GM18868 (cell line): ENCODE results near the gene MBNL3.
A peak's percentile ranks its signal among the peaks of the same experiment; 100 is the strongest.

Experiments used
- ATAC-seq: cut with Tn5 transposase; IDR thresholded peaks from one replicate; pipeline ENCODE4 v1.9.1; 2021; ENCODE audit warnings: mild to moderate bottlenecking, moderate library complexity; ENCODE audit not compliant: unreplicated experiment

The MBNL3 gene

DNA sequence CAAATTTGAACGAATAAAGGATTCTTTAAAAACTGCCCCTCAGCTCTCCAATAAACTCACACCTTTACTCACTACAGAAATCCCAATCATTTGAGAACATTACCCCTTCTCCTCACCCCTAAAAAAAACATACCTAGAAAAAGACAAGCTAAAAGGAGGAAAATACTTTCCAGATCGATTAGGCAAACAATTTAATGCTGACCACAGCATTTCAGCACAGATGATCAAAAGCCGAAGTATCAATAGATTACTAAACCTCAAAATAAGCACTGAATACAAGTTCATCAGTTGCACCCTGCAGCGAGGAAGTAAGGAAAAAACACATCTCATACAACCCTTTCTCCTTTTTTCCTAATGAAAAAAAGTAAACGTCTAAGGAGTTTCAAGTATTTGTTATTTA is 65.5 kb downstream of the MBNL3 start:
- no peak for ATAC-seq

DNA sequence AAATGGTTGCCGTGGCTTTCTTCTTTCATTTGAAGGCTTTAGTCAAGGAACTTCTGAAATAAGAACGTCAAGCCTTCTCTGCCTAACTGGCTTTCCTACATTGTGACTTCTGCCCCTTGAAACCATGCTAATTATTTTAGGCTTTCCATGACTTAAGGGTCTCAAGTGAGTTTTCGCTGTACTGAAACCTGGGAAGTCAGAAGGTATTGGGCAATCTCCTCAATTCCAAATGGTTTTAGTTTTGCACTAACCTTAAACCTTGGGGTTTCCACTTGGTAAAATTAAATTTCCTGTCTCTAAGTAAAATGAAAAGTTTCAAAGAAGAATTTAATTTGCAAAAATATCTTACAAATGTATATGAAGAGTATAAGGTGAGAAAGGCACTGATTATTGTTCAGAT is 73.8 kb downstream of the MBNL3 start:
- no peak for ATAC-seq

DNA sequence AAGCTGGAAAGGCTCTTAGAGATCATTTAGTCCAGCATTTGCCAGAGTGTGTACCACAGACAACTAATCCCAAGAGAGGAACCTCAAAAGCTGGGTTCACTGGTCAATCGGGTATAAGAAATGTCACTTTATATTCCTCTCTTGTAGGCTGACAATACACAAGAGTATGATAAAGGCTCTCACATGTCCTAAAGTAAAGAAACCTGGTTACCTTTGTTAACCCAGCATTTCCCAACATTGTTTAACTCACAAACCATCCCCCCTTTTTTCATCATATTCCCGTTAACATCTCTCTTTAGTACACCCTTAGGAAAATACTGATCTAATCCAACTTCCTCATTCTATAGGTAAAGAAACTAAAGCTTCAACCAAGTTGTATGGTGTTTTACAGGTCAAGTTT is 74.4 kb downstream of the MBNL3 start:
- ATAC-seq: no peak

DNA sequence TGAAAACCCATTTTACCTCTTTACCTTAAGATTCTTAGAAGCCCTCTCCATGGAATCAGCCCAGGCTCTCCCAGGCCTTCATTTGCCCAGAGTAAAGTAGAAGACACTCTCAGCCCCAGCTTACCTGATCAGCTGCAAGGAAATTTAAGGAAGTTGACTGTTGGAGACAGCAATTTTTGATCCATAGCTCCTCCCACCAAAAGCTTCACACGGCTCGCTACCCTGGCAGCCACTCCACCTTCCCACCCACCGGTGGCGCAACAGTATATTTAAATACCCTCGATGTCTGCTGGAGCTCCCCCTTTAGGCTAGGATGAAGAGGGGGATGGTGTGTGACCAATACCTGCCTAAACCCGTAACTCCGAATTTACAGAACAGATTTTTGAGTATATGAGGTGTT is 75.4 kb downstream of the MBNL3 start:
- ATAC-seq: no peak

DNA sequence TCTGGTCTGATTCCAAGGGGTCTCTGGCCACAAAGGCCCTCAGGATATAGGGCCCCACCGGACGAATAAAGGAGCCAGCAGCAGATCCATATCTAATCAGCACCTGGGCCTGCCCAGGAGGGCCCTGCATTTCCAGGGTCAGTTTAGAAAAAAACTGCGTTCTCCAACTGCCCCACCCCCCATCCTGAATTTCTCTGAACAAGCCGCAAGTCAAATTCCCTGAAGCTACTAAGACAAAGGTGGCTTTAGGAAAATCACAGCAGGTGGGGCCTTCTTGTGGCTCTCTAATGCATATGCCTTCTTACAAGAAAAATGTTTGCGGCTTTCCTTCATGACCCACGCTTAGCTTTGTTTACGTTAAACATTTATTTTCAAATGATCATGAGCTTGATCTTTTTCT is 76.6 kb downstream of the MBNL3 start:
- no peak for ATAC-seq

DNA sequence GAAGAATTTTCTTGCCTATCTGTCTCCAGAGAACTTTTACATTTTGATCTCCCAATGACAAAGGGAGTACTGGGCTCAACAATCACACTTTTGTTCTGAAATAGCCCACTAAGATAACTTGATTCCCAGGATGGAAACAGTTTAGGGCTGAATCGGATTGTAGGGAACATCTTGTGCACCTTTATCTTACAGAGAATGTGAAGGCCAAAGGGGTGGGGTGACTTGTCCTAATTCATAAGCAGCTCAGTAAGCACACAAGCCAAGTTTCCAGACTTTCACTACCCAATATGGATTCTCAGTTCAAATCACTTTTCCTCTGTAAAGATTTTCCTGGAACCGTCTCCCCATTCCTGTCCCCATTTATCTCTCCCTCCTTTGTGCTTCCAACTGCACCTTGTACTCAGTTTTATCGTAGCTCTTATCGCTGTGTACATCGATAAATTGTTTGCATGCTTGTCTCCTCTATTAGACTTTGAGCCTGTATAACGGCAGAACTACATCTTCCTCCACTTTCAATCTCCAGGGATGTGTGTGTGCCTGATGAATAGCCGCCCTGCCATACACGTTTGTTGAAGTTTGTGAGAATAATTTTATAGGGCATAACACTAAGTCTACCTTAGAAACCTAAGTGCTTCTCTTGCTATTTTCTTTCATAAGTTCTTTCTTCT is 77.4 kb downstream of the MBNL3 start:
- ATAC-seq: no peak

DNA sequence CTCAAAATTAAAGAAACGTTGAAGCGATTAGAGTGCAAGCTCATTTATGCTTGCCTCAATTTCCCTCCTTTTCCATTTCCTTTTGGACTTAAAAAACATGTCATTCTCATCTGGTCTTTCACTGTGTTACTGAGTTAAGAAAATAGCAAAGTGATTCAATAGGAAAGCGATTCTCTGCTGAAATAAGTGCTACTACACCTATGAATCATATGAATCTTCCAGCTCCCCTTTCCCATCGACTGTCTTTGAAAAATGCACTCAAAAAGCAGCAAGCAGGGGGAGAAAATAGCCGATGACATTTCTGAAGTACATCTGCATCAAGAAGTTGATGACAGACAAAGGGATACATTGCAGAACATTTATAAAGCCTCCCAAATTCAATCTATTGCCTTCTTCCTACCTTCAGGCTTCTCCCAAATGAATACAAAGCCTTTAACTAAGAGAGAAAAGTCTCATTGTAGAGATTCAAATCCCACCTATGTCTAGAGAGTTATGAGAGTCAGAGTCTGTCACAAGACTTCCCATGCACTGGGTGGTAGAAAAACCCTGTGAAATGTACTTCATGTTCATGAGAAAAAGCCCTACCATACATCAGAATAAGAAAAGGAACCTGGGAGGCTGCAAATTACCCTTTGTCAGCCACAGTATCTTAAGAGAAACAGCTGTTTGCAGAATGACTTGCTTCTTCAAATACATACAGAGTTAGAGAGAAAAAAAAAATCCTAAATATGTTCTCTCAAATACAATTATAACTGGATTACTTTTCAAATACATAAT is 78.9 kb downstream of the MBNL3 start:
- ATAC-seq: peak; percentile 83

DNA sequence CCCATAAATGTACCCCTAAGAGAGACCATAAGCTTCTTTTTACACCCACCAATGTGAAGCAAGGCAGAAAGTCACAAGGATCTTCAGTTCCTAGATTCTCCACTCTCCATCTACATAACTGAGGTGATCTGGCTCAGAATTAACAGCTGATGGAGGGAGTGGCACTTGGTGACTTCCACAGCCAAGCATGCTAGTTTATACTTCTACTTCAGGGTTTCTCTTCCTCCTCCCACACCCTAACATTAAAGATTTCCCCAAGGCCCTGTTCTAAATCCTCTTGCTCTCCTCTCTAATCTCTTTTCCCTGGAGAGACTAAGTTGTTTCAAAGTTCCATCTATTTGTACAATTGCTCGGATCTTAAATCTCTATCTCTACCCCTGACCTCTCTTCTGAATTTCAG is 81.1 kb downstream of the MBNL3 start:
- no peak for ATAC-seq

DNA sequence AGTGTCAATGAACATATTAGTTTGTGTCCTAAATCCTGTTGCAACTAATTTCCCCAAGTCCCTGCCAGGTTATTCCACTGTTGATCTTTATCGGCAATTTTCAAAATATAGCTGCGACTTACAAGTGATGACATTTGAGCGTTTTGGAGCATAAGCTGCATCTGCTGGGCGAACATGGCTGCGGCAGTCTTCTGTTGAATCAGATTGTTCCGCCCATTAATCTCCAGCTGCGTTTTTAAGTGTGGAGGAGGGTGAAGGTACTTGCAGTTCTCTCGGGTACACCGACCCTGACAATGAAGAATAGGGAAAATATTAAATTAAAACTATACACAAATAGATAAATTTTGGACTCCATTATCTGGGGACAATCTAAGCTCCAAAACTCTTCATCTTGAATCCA is 82.7 kb downstream of the MBNL3 start:
- no peak for ATAC-seq

DNA sequence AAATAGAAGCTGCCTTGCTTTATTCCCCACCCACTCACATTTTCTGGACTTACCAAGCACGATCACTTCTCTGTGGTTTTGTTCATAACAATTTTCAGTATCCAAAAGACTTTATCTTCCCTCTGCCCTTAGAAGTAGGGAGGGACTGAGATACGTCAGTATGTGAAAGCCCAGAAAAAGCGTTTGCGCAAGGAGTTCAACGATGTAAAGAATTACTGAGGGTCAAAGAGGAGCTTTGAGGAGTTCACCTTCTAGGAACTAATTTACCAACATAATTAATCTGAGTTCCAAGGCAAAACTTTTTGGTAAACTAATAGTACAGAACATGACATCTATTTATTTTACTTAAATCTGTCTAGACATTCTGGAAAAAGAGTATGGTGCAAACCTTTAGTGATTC is 84.6 kb downstream of the MBNL3 start:
- ATAC-seq: no peak

DNA sequence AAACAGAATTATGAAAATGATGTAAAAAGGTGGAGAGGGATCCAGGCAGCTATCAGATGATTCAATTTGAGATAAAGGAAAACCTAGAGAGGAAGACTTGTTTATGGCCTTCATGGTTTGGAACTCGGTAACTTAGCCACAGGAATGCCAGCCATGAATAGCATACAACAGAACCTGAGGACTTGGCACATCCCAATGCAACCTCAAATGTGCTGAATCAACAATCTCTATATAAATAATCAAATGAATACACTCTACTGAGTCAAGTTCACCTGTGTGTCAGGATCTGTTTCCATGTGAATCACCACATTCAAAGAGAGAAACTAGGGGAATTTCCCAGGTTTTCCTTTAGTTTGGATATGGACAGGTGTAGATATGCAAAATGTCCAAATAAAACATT is 86.9 kb downstream of the MBNL3 start:
- no peak for ATAC-seq

DNA sequence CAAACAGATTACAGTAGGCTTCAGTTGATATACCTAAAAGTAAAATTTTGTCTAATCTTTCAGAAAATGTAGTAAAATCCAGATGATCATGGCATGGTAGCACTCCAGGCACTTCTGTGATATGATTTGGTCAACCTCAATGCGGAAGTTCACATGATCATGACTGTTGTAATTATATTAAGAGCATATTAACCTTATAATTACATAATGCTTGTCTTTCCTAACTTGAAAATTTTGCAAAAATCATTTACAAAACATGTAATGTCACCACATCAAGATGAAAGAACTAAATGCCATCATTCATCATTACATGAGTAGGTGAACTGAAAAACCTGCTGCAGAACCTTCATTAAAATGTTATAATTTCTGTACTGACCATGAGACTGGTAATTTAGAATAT is 88.1 kb downstream of the MBNL3 start:
- no peak for ATAC-seq

DNA sequence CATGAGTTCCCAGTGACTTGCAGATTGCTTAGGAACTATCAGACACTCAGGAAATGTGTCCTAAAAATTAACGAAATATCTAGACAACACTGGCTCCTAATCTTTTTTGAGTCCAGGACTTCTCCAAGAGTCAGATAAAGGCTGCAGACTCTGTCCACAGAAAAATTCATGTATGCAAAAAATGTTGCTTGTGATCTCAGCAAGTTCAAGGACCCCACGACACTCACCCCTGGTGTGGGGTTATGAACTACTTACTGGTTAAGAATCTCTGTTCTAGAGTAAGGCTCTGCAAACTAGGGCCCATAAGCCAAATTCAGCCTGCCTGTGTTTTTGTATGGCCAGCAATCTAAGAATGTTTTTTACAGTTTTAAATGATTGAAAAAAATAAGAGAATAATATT is 93.2 kb downstream of the MBNL3 start:
- no peak for ATAC-seq

DNA sequence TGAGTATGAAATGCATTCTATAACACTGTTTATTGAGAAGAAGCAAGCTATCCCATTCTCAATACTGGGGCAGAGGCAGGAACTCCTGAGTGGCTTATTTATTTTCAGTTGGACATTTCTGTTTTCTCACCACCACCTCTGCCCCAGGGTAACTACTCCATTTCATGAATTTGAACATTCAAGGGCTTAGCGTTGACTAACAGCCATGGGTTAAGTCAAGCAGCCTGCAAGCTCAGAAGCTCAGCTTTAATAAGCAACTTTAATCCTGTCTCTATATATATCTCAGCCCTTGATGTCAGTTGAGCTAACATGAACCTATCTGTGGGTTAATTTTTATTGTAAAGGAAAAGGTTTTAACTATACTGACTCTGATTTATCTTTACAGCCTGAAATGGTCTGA is 93.8 kb downstream of the MBNL3 start:
- ATAC-seq: no peak

DNA sequence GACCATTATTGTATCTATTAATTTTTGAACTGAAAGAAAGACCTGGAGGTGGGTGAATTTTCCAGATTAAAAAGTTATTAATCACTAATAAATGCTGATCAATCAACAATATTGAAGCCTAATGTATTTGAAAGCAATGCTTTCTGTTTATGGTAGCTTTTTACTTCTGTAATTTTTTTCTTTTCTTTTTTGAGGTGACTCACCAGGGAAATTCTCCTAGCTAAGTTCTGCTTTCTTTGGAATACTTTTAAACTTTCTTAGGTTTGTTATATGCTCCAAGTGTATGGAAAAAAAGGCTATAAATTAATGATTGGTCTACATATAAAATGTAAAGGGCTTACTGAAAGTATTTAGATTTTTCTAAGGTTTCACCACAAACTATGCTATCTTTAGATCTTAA is 94.2 kb downstream of the MBNL3 start:
- ATAC-seq: no peak

DNA sequence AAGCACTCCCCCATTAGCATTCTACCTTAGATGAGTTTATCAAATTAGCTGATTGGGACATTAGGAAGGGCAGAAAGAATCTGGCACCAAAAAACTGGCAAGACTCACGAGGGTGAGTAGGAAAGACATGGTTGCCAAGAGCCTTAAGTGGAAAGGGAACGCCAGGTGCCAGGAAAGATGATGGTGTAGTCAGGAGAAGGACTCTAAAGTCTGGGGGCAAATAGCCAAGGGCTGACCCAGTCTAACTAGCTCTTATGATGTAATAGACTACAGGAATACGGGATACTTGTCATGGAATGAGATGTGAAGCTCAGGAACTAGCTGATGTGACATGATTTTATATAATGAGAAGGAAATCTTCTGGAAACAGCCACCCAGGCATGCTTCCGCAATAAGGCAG is 94.8 kb downstream of the MBNL3 start:
- no peak for ATAC-seq

DNA sequence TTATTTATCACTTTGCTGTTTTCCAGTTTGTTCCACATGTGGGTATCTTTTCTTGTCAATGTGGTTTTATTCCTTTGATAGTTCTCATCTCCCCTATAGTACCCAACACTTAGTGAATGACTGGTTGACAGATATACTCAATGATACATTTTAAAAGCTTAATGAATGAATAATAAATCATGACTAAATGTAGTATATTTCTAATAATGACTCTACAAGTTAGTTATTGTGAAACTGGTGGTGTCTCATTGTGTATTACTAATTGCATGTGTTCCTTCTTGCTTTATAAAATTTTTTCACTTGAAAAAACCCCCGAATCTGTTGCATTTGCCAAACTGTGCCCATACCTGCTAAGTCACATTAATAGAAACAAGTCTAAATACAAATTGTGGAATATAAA is 95.4 kb downstream of the MBNL3 start:
- ATAC-seq: no peak

DNA sequence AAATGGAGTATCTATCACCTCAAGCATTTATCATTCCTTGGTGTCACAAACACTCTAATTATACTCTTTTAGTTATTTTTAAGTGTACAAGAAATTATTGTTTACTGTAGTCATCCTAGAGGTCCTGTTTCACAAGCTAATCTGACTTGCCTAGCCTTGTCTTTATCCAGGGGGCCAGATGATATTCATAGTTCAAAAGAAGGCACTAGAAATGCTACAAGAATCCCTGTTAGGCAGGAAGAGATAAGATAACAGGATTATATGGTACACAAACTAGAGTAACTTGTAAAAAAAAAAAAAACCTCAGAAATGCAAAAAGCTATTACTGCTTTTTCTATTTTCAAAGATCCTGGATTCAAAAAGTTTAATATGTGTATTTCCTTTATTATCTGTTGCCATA is 95.8 kb downstream of the MBNL3 start:
- ATAC-seq: no peak

DNA sequence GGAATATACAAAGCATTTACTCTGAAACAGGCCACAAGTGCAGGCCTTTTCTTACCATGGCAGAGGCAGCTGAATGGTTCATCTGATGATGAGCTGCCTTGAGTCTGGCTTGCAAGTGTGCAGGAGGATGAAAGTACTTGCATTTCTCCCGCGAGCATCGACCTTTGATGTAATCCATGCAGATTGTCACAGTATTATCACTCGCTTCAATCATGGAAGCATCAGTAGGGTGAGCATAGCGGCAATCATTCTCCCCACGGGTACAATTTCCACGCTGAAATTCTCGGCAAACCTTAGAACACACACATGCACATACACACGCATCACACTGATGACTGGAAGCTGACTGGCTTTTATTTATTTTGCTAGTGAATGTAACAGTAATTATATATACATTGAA is 98.0 kb downstream of the MBNL3 start:
- no peak for ATAC-seq

DNA sequence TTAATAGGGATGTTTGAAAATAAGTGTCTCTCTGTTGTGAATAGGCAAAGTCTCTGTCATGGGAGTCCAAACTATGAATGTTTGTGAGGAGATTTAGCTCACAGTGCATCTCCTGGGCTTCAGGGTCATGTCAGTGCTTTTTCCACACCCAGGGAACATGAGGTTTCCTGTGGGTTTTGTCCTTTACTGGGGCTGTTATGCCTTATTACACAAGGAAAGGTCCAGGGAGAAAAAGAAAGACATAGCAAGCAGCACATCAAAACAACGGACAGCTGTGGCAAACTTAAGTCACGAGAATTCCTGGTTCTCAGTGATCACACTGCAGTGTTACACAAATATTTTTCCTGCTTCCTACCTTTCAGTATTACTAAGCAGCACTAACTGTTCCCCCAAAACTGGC is 99.4 kb downstream of the MBNL3 start:
- no peak for ATAC-seq

DNA sequence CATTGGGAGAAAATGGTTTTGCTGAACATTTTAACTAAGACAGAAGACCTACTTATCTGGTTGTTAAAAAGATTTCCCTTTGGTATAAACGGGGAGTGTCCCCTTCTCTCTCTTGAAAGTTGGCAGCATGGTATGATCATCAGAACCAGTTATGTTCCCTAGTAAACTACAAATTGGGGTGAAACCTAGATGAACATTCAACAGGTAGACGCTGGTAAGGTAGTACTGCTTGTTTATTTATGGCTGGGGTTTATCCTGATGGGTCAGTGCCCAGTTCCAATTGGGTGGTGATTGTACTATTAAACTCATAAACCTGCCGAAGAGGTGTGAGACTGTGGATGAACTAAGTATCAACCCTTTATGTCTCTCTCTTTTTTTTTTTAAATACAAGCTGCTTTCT is 100.5 kb downstream of the MBNL3 start:
- ATAC-seq: no peak

DNA sequence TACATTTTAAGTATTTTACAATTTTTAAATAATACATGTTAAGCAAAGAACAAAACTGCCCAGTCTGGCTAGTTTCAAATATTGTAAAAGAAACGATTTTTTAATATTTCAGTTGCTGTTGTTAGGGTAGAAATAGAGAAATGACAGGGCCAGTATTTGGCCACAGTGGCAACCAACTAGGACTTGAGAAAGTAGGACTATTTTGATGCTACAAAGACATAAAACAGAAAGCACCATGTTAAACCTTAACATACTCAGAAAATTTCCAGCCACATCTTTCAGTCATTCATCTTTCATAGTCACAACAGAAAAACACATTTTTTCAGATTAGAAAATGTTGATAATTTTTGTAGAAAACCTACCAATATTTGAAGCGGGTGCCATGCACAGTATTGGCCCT is 104.5 kb downstream of the MBNL3 start:
- no peak for ATAC-seq

DNA sequence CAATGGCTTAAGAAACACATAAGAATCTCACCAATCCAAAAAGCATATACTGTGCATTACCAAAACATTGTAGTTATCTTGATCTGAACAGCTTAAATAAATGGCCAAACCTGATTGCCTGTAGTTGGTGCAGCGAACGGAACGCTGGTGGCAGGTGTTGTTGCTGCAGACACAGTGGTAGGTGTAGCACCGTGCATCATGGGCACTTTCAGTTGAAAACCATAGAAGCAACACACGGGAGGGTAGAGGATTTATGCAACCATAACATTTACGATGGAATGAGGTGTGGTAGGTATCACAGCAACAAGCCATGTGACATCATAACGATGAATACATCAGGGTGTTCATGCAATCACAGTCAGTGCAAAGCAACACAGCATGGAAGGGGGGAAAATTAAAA is 106.8 kb downstream of the MBNL3 start:
- no peak for ATAC-seq
